Ramos (cell line): ENCODE data around the gene DNAJC6.
"Not testable (repeated sequence)": the region's sequence is repeated elsewhere in the genome, so short reads cannot be mapped to it uniquely, and the experiment has no call there.

Experiments used
- in situ Hi-C: fragments of 300-500 bp; cut with MboI; formaldehyde crosslinking; loops from one replicate; pipeline ENCODE4 v1.14.3; 2022; ENCODE audit warnings: low sequenced_read_pairs; ENCODE audit not compliant: unreplicated experiment

Gene DNAJC6

GRCh38 chr1:65291818-65292217, 17.5 kb upstream of the DNAJC6 start:
- in situ Hi-C loops: not testable (repeated sequence)

GRCh38 chr1:65292861-65293593, 16.3 kb upstream of the DNAJC6 start:
- in situ Hi-C loops: no loop called here

GRCh38 chr1:65297706-65298105, 11.6 kb upstream of the DNAJC6 start:
- in situ Hi-C loops: no loop called here

- in situ Hi-C loops: no loop called here
Observed at GRCh38 chr1:65299328-65299727, 10.0 kb upstream of the DNAJC6 start.

- in situ Hi-C loops: no loop called here
Observed at GRCh38 chr1:65308781-65309303, 501 bp upstream of the DNAJC6 start.

- in situ Hi-C loops: no loop called here
Observed at GRCh38 chr1:65310078-65310587, 790 bp downstream of the DNAJC6 start.

GRCh38 chr1:65311760-65312159, 2.4 kb downstream of the DNAJC6 start:
- in situ Hi-C loops: no loop called here

- in situ Hi-C loops: no loop called here
Observed at GRCh38 chr1:65316233-65316632, 6.9 kb downstream of the DNAJC6 start.

- in situ Hi-C loops: no loop called here
Observed at GRCh38 chr1:65317866-65318653, 8.7 kb downstream of the DNAJC6 start.

- in situ Hi-C loops: no loop called here
Observed at GRCh38 chr1:65319141-65319540, 9.8 kb downstream of the DNAJC6 start.

- in situ Hi-C loops: no loop called here
Observed at GRCh38 chr1:65319754-65320153, 10.4 kb downstream of the DNAJC6 start.

GRCh38 chr1:65321879-65322278, 12.5 kb downstream of the DNAJC6 start:
- in situ Hi-C loops: no loop called here

- in situ Hi-C loops: no loop called here
Observed at GRCh38 chr1:65323246-65323645, 13.9 kb downstream of the DNAJC6 start.

GRCh38 chr1:65330021-65330420, 20.7 kb downstream of the DNAJC6 start:
- in situ Hi-C loops: no loop called here

GRCh38 chr1:65330822-65331221, 21.5 kb downstream of the DNAJC6 start:
- in situ Hi-C loops: no loop called here

GRCh38 chr1:65332821-65333220, 23.5 kb downstream of the DNAJC6 start:
- in situ Hi-C loops: no loop called here

- in situ Hi-C loops: no loop called here
Observed at GRCh38 chr1:65334081-65334480, 24.7 kb downstream of the DNAJC6 start.

GRCh38 chr1:65339866-65340468, 30.6 kb downstream of the DNAJC6 start:
- in situ Hi-C loops: no loop called here

- in situ Hi-C loops: no loop called here
Observed at GRCh38 chr1:65341381-65341780, 32.0 kb downstream of the DNAJC6 start.

GRCh38 chr1:65343286-65343685, 33.9 kb downstream of the DNAJC6 start:
- in situ Hi-C loops: no loop called here
